GM10248 (cell line): ENCODE data around the gene PDIA4.

Experiments used
- CTCF ChIA-PET: fragments of 300-600 bp; sonication (Branson Sonifier 250); formaldehyde crosslinking; extraction: SDS; loops from one replicate; lab custom pipeline; 2021; ENCODE audit warnings: antibody characterized with exemption; lab: Yijun Ruan, JAX
- POLR2A ChIA-PET: fragments of 350-650 bp; sonication (Branson Sonifier 250); formaldehyde crosslinking; extraction: SDS; loops from one replicate; lab custom pipeline; 2020; ENCODE audit warnings: antibody characterized with exemption; lab: Yijun Ruan, JAX
- DNase-seq: peaks from one replicate; pipeline ENCODE4 v3.0.0; 2012; ENCODE audit errors: extremely low spot score
- TF ChIP-seq, protein P1 (sequence below): IDR thresholded peaks from 2 replicates; pipeline ENCODE4 v1.5.1; 2012; ENCODE audit warnings: mild to moderate bottlenecking, low read depth; ENCODE audit errors: extremely low read depth, missing control alignments, control extremely low read depth

PDIA4 gene

GRCh38 chr7:149007146-149007545, 21.2 kb downstream of the PDIA4 start:
- TF ChIP-seq, protein P1, sequence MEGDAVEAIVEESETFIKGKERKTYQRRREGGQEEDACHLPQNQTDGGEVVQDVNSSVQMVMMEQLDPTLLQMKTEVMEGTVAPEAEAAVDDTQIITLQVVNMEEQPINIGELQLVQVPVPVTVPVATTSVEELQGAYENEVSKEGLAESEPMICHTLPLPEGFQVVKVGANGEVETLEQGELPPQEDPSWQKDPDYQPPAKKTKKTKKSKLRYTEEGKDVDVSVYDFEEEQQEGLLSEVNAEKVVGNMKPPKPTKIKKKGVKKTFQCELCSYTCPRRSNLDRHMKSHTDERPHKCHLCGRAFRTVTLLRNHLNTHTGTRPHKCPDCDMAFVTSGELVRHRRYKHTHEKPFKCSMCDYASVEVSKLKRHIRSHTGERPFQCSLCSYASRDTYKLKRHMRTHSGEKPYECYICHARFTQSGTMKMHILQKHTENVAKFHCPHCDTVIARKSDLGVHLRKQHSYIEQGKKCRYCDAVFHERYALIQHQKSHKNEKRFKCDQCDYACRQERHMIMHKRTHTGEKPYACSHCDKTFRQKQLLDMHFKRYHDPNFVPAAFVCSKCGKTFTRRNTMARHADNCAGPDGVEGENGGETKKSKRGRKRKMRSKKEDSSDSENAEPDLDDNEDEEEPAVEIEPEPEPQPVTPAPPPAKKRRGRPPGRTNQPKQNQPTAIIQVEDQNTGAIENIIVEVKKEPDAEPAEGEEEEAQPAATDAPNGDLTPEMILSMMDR, result no peak
- CTCF ChIA-PET, result interaction anchor here (0.7 to 5.1 kb wide), 13 partner anchors 14 to 295 kb away, joined by 3 to 59 read pairs (median 5); partner anchors contain the start of genes PDIA4, ZNF282, ZNF425 and ZNF786
- DNase-seq, result no peak
- POLR2A ChIA-PET, result interaction anchor here (0.5 kb wide), 1 partner anchor 62 kb away, joined by 3 read pairs; no protein-coding TSS in a partner anchor

- DNase-seq, result no peak
- TF ChIP-seq, protein P1, result no peak
- CTCF ChIA-PET, result interaction anchor here (1.0 to 5.1 kb wide), 20 partner anchors 9 to 486 kb away, joined by 3 to 59 read pairs (median 6); partner anchors contain the start of genes PDIA4, ZNF425 and ZNF786
- POLR2A ChIA-PET, result no interaction called here
Measured at GRCh38 chr7:149006345-149006725, 22.0 kb downstream of the PDIA4 start.

GRCh38 chr7:149005427-149006344, 22.6 kb downstream of the PDIA4 start:
- TF ChIP-seq, protein P1, result peak; percentile 77
- ChIA-PET POLR2A (no interaction called here), CTCF (interaction anchor here (0.7 to 5.1 kb wide), 32 partner anchors 9 to 486 kb away, joined by 3 to 59 read pairs (median 4); partner anchors contain the start of genes PDIA4, ZNF425 and ZNF786)
- DNase-seq, result peak; percentile 81

GRCh38 chr7:149004405-149005370, 23.6 kb downstream of the PDIA4 start:
- CTCF ChIA-PET, result interaction anchor here (0.7 to 5.1 kb wide), 25 partner anchors 8 to 485 kb away, joined by 3 to 59 read pairs (median 6); partner anchors contain the start of genes PDIA4 and ZNF786
- DNase-seq, result no peak
- TF ChIP-seq, protein P1, result no peak
- POLR2A ChIA-PET, result no interaction called here

GRCh38 chr7:149003560-149004305, 24.6 kb downstream of the PDIA4 start:
- CTCF ChIA-PET, result interaction anchor here (1.1 to 5.1 kb wide), 2 partner anchors 17 to 31 kb away, joined by 3 to 44 read pairs; no protein-coding TSS in a partner anchor

More at GRCh38 chr7:149003560-149004305, 24.6 kb downstream of the PDIA4 start:
- TF ChIP-seq, protein P1, result no peak
- no peak for DNase-seq
- POLR2A ChIA-PET, result no interaction called here
